Endodermal cell (in vitro differentiated cells): ENCODE data around the gene TMEM31. TPM values are rescaled to one million over a fixed set of nuclear protein-coding genes. Genes with fewer than 3 reads are reported as not detected.

Experiments
- DNase-seq: peaks from one replicate; pipeline ENCODE4 v3.0.0-alpha.2; 2017
- H3K27ac ChIP-seq: 2 replicates; pipeline ENCODE4 v1.5.1; 2013; ENCODE audit warnings: mild to moderate bottlenecking, low read depth, low read length, moderate library complexity
- H3K27me3 ChIP-seq: 2 replicates; pipeline ENCODE4 v1.6.1; 2013; ENCODE audit warnings: mild to moderate bottlenecking, low read length, moderate library complexity; ENCODE audit not compliant: insufficient read depth, control insufficient read depth, poor library complexity, severe bottlenecking
- H3K36me3 ChIP-seq: 2 replicates; pipeline ENCODE4 v1.7.0; 2013; ENCODE audit warnings: mild to moderate bottlenecking, low read length, moderate library complexity; ENCODE audit not compliant: control insufficient read depth, insufficient read depth
- H3K4me1 ChIP-seq: one replicate; pipeline ENCODE4 v1.7.0; 2013; ENCODE audit warnings: low read length; ENCODE audit not compliant: control insufficient read depth, insufficient read depth
- H3K4me3 ChIP-seq: 2 replicates; pipeline ENCODE4 v1.5.1; 2013; ENCODE audit warnings: mild to moderate bottlenecking, low read length, moderate library complexity
- H3K9ac ChIP-seq: 2 replicates; pipeline ENCODE4 v1.6.1; 2013; ENCODE audit warnings: mild to moderate bottlenecking, low read length, moderate library complexity; ENCODE audit not compliant: poor library complexity, severe bottlenecking; ENCODE audit errors: extremely low read depth
- H3K9me3 ChIP-seq: 2 replicates; pipeline ENCODE4 v1.6.1; 2013; ENCODE audit warnings: mild to moderate bottlenecking, low read length, moderate library complexity; ENCODE audit not compliant: control insufficient read depth
- H3K27ac Mint-ChIP-seq: 2 replicates; pipeline ENCODE4 v1.8.0; 2020; ENCODE audit warnings: mixed read lengths
- H3K27me3 Mint-ChIP-seq: 2 replicates; pipeline ENCODE4 v1.8.0; 2021; ENCODE audit warnings: mild to moderate bottlenecking, mixed read lengths; ENCODE audit not compliant: insufficient read depth
- H3K36me3 Mint-ChIP-seq: 2 replicates; pipeline ENCODE4 v1.8.0; 2020; ENCODE audit warnings: low read depth, mixed read lengths
- H3K4me1 Mint-ChIP-seq: 2 replicates; pipeline ENCODE4 v1.8.0; 2020; ENCODE audit warnings: mixed read lengths
- H3K4me3 Mint-ChIP-seq: 2 replicates; pipeline ENCODE4 v1.8.0; 2020; ENCODE audit warnings: mild to moderate bottlenecking, moderate library complexity, mixed read lengths
- H3K9me3 Mint-ChIP-seq: 2 replicates; pipeline ENCODE4 v1.8.0; 2020; ENCODE audit warnings: mild to moderate bottlenecking, mixed read lengths
- WGBS, 2 experiments: methylation state at CpG; one replicate each; pipeline versions ENCODE4 v1.1.5 to v1.1.7; 2013; ENCODE audit warnings: missing lambda C conversion rate in 2 of 2, mixed read lengths in 1 of 2; ENCODE audit not compliant: insufficient coverage in 1 of 2, insufficient read length in 1 of 2; 5-methylcytosine and 5-hydroxymethylcytosine counted together
- total RNA-seq, 2 donors: library from RNA; stranded (reverse); fragmentation: NEBNext Ultra II Directional in 1 of 2; extraction: Animal tissue kit (Norgen Biotek cat#: 25700) in 1 of 2; gene quantifications; 2 replicates in 1 of 2; 3 replicates in 1 of 2; pipeline ENCODE4 v1.2.1, GENCODE V29; 2021
- TF ChIP-seq, protein P1 (sequence below): fragments of 200-600 bp; sonication (generic); conservative IDR thresholded peaks from 2 replicates; pipeline ENCODE4 v1.5.0; 2021; ENCODE audit warnings: antibody characterized with exemption, mild to moderate bottlenecking

Gene TMEM31
- total RNA-seq, 2 donors from 2014 or later: 1.00 TPM; not detected in 1

- no peak overlapping the region for H3K27ac Mint-ChIP-seq
- Histone ChIP-seq H3K4me1 (no peaks in the 10 kb centered on the region), H3K4me3 (no peak overlapping the region), H3K9me3 (no peaks in the 10 kb centered on the region), H3K36me3 (peaks cover 73% of the 10 kb centered on the region), H3K27ac (no peak overlapping the region), H3K27me3 (no peaks in the 10 kb centered on the region), H3K9ac (no peak overlapping the region)
- H3K36me3 Mint-ChIP-seq: peaks cover 63% of the 10 kb centered on the region
- H3K4me1 Mint-ChIP-seq: peaks cover 11% of the 10 kb centered on the region
- H3K27me3 Mint-ChIP-seq: no peaks in the 10 kb centered on the region
- no peaks in the 10 kb centered on the region for H3K9me3 Mint-ChIP-seq
- TF ChIP-seq, protein P1, sequence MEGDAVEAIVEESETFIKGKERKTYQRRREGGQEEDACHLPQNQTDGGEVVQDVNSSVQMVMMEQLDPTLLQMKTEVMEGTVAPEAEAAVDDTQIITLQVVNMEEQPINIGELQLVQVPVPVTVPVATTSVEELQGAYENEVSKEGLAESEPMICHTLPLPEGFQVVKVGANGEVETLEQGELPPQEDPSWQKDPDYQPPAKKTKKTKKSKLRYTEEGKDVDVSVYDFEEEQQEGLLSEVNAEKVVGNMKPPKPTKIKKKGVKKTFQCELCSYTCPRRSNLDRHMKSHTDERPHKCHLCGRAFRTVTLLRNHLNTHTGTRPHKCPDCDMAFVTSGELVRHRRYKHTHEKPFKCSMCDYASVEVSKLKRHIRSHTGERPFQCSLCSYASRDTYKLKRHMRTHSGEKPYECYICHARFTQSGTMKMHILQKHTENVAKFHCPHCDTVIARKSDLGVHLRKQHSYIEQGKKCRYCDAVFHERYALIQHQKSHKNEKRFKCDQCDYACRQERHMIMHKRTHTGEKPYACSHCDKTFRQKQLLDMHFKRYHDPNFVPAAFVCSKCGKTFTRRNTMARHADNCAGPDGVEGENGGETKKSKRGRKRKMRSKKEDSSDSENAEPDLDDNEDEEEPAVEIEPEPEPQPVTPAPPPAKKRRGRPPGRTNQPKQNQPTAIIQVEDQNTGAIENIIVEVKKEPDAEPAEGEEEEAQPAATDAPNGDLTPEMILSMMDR: no peak
- no peak for DNase-seq
- WGBS, 2 experiments: 90% methylated on average over 2 of the region's 2 CpGs; no CpG with 5 or more reads in 1 of the 2 experiments
- H3K4me3 Mint-ChIP-seq: no peak overlapping the region
Measured at GRCh38 chrX:103681443-103681842, 29.3 kb upstream of the TMEM31 start.

DNA sequence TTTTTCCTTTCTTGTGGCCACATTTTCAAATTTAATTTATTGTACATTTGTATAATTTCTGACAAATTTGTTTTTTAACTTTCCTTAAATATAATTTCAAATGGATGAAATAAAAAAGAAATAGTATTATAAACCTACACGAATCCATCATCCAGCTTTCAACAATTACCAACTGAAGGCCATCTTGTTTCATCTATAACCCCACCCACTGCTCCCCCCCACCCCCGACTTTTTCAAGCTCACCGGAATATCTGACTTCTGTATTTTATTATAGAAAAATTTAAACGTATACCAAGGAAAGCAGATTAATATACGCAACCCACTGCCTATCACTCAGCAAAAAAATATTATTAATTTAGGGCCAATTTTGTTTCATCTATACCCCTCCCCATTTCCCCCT lies 25.3 kb upstream of the TMEM31 start:
- Mint-ChIP-seq H3K9me3 (no peaks in the 10 kb centered on the region), H3K36me3 (peaks cover 36% of the 10 kb centered on the region), H3K27me3 (no peaks in the 10 kb centered on the region), H3K4me1 (peaks cover 9% of the 10 kb centered on the region), H3K4me3 (no peak overlapping the region), H3K27ac (peak overlapping the region; percentile 95)
- no peak overlapping the region for H3K27ac ChIP-seq
- no peaks in the 10 kb centered on the region for H3K9me3 ChIP-seq
- DNase-seq: no peak
- peaks cover 43% of the 10 kb centered on the region for H3K36me3 ChIP-seq
- no peaks in the 10 kb centered on the region for H3K4me1 ChIP-seq
- TF ChIP-seq, protein P1: no peak
- WGBS, 2 experiments: 17% methylated on average over 2 of the region's 5 CpGs; no CpG with 5 or more reads in 1 of the 2 experiments
- peak overlapping the region; percentile 97 for H3K9ac ChIP-seq
- H3K27me3 ChIP-seq: no peaks in the 10 kb centered on the region
- H3K4me3 ChIP-seq: peak overlapping the region; percentile 98

DNA sequence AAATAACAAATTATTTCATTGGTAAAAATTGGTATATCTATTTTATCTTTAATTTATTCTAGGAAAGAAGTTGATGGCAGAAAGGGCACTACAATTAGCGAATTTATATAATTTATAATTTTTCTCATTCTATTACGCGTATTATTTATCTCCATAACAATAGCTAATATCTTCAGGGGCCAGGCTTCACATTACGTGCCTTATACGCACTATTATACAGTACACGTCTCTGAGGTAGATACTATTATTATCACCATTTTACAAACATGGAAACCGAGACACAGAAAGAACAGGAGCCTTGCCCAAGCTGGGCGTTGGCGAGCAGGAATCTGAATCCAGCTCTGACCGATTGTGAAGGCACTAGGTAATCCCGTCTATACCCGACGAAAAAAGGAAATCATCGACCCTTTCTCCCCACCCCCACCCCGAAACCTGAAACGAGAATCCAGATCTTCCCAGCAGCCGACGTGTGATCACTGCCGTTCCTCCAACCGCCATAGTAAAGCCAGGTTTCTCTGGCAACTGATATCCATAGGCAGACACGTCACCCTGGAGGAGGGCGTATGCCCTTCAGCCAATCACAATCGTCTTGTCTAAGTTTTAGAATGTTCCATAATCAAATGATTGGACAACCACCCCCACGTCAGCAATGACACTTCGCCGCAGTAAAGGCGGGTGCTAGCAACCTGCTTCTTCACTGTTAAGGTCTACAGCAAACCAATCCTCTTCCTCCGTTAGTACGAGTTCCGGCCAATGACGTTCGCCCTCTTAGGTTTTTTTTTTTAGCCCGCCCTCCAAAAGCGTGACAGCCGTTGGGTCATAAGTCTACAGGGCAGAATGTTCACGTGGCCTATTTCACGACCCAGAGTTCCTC lies 24.3 kb upstream of the TMEM31 start, which contains the start of gene MORF4L2:
MORF4L2 (minus strand) TSS at position 501 of the 874 bp plus-strand sequence. CDS start 9,672 bp downstream, outside the sequence.
- peak within 1 kb of the TSS; percentile 98 for H3K4me3 ChIP-seq
- 0% methylated on average over 6 to 36 of the region's 37 CpGs for WGBS, 2 experiments

More for the DNA sequence above, 24.3 kb upstream of the TMEM31 start, which contains the start of gene MORF4L2:
- peaks cover 28% of the 10 kb centered on the region for H3K36me3 Mint-ChIP-seq
- Histone ChIP-seq H3K4me1 (no peaks in the 10 kb centered on the region), H3K27me3 (no peaks in the 10 kb centered on the region), H3K9me3 (no peaks in the 10 kb centered on the region), H3K36me3 (peaks cover 33% of the 10 kb centered on the region), H3K9ac (peak within 1 kb of the TSS; percentile 97), H3K27ac (peak within 1 kb of the TSS; percentile 95)
- peak within 1 kb of the TSS; percentile 95 for H3K27ac Mint-ChIP-seq
- peak; percentile 98 for DNase-seq
- TF ChIP-seq, protein P1: no peak
- peaks cover 5% of the 10 kb centered on the region for H3K4me1 Mint-ChIP-seq
- no peaks in the 10 kb centered on the region for H3K9me3 Mint-ChIP-seq
- H3K27me3 Mint-ChIP-seq: no peaks in the 10 kb centered on the region
- H3K4me3 Mint-ChIP-seq: no peak within 1 kb of the TSS
